B cell (primary cell): Measurements from ENCODE around the gene NOL3. TPM values are rescaled to one million over a fixed set of nuclear protein-coding genes. Genes with fewer than 3 reads are reported as not detected.

ENCODE experiments used
- ATAC-seq: fragments of 200-7000 bp; cut with Tn5 transposase; one replicate; pipeline ENCODE4 v1.10.0; 2021; ENCODE audit warnings: low read depth, mild to moderate bottlenecking, moderate number of reproducible peaks, moderate library complexity
- CTCF ChIA-PET: fragments of 350-600 bp; sonication (Branson Sonifier 250); formaldehyde crosslinking; loops from one replicate; lab custom pipeline; 2021; ENCODE audit warnings: antibody characterized with exemption, inconsistent platforms; lab: Charles Lee
- POLR2A ChIA-PET: fragments of 350-600 bp; sonication (Branson Sonifier 250); formaldehyde crosslinking; loops from one replicate; lab custom pipeline; 2021; ENCODE audit warnings: antibody characterized with exemption; lab: Charles Lee
- DNase-seq: peaks from one replicate; pipeline ENCODE4 v3.0.0; 2013
- H2AFZ ChIP-seq: 2 replicates; pipeline ENCODE4 v1.6.1; 2012; ENCODE audit warnings: mild to moderate bottlenecking, low read depth, low read length; ENCODE audit not compliant: insufficient read depth, poor library complexity, severe bottlenecking
- H3K27ac ChIP-seq, 2 donors: 1 replicate in 1 of 2; 2 replicates in 1 of 2; pipeline ENCODE4 v1.5.1; 2012 to 2013; ENCODE audit warnings: low read length in 2 of 2, mild to moderate bottlenecking in 2 of 2, moderate library complexity in 1 of 2
- H3K27me3 ChIP-seq, 4 experiments: fragments of 200-600 bp in 1 of 4; sonication (generic) in 1 of 4; replicated peaks in 1 of 4; 1 replicate in 2 of 4; 2 replicates in 2 of 4; pipeline versions ENCODE4 v1.6.1 to v1.7.0; 2013 to 2016; ENCODE audit warnings: low read length in 3 of 4, mild to moderate bottlenecking in 2 of 4, mixed read lengths in 1 of 4, moderate library complexity in 1 of 4; ENCODE audit not compliant: insufficient read depth in 4 of 4, control insufficient read depth in 3 of 4; ENCODE audit errors: control extremely low read depth in 1 of 4
- H3K36me3 ChIP-seq, 2 experiments: replicated peaks in 1 of 2; 1 replicate in 1 of 2; 2 replicates in 1 of 2; pipeline versions ENCODE4 v1.6.1 to v1.7.1; 2013; ENCODE audit warnings: low read length in 1 of 2; ENCODE audit not compliant: insufficient read depth in 2 of 2, control insufficient read depth in 1 of 2; ENCODE audit errors: control extremely low read depth in 1 of 2, extremely low read depth in 1 of 2
- H3K4me1 ChIP-seq, 2 donors: fragments of 200-600 bp in 1 of 2; sonication (generic) in 1 of 2; 1 replicate in 1 of 2; 2 replicates in 1 of 2; pipeline versions ENCODE4 v1.5.1 to v1.6.1; 2013 to 2017; ENCODE audit warnings: low read length in 2 of 2; ENCODE audit not compliant: control insufficient read depth in 2 of 2, insufficient read depth in 2 of 2
- H3K4me2 ChIP-seq: replicated peaks from 2 replicates; pipeline ENCODE3; 2012; ENCODE audit warnings: mild to moderate bottlenecking, low read depth, low read length; ENCODE audit not compliant: poor library complexity, severe bottlenecking
- H3K4me3 ChIP-seq, 5 experiments: fragments of 200-600 bp in 1 of 5; sonication (generic) in 1 of 5; 1 replicate in 3 of 5; 2 replicates in 2 of 5; pipeline versions ENCODE4 v1.5.1 to v1.7.0; 2011 to 2016; ENCODE audit warnings: low read length in 4 of 5, mild to moderate bottlenecking in 4 of 5, low read depth in 2 of 5, control low read depth in 1 of 5, moderate library complexity in 1 of 5; ENCODE audit not compliant: insufficient read depth in 1 of 5; ENCODE audit errors: control extremely low read depth in 1 of 5, extremely low read depth in 1 of 5
- H3K79me2 ChIP-seq: fragments of 200-600 bp; sonication (generic); one replicate; pipeline ENCODE4 v1.6.0; 2016; ENCODE audit warnings: low read length; ENCODE audit not compliant: control insufficient read depth, insufficient read depth
- H3K9ac ChIP-seq: fragments of 200-600 bp; sonication (generic); 2 replicates; pipeline ENCODE4 v1.6.1; 2017; ENCODE audit warnings: mild to moderate bottlenecking, low read length, moderate library complexity
- H3K9me3 ChIP-seq, 3 donors: one replicate each; pipeline versions ENCODE4 v1.6.1 to v1.7.1; 2013; ENCODE audit warnings: low read length in 2 of 3; ENCODE audit not compliant: control insufficient read depth in 2 of 3, insufficient read depth in 1 of 3; ENCODE audit errors: control extremely low read depth in 1 of 3
- H4K20me1 ChIP-seq: 2 replicates; pipeline ENCODE4 v1.6.0; 2012; ENCODE audit warnings: mild to moderate bottlenecking, low read length; ENCODE audit not compliant: insufficient read depth, control insufficient read depth, poor library complexity, severe bottlenecking
- H3K27ac Mint-ChIP-seq: one replicate; pipeline ENCODE4 v1.8.0; 2021; ENCODE audit warnings: mixed read lengths
- H3K27me3 Mint-ChIP-seq: one replicate; pipeline ENCODE4 v1.8.0; 2021; ENCODE audit warnings: mixed read lengths
- H3K4me1 Mint-ChIP-seq: one replicate; pipeline ENCODE4 v1.8.0; 2021; ENCODE audit warnings: mixed read lengths
- H3K4me3 Mint-ChIP-seq: one replicate; pipeline ENCODE4 v1.8.0; 2021; ENCODE audit warnings: mixed read lengths
- H3K9me3 Mint-ChIP-seq: one replicate; pipeline ENCODE4 v1.8.0; 2022; ENCODE audit warnings: mixed read lengths; ENCODE audit not compliant: insufficient read depth
- EZH2 ChIP-seq: IDR thresholded peaks from 2 replicates; pipeline ENCODE4 v1.6.1; 2012; ENCODE audit warnings: borderline replicate concordance, low read depth, mild to moderate bottlenecking, moderate library complexity, low read length; ENCODE audit not compliant: insufficient read depth, poor library complexity, severe bottlenecking
- WGBS: methylation state at CpG from one replicate; pipeline ENCODE4 v1.1.5; 2013; ENCODE audit warnings: missing lambda C conversion rate; ENCODE audit not compliant: insufficient coverage; 5-methylcytosine and 5-hydroxymethylcytosine counted together
- intact Hi-C: fragments of 100-400 bp; cut with micrococcal nuclease; formaldehyde crosslinking; loops from one replicate; pipeline ENCODE4 v1.10.0; 2022
- polyA plus RNA-seq: library from polyadenylated mRNA; depleted of rRNA; stranded (reverse); fragments of >200 nt; gene quantifications from 2 replicates; pipeline ENCODE4 v1.2.3, GENCODE V29; 2012
- total RNA-seq, 2 donors: library from RNA; stranded (reverse); fragments of 120-200 nt in 1 of 2; gene quantifications; 1 replicate in 1 of 2; 2 replicates in 1 of 2; pipeline versions ENCODE4 v1.2.3 to v1.2.4, GENCODE V29; 2013 to 2022
- TF ChIP-seq, protein P1 (sequence below): fragments of 200-600 bp; IDR thresholded peaks from one replicate; pipeline ENCODE4 v1.8.0; 2022; ENCODE audit warnings: antibody characterized with exemption, mild to moderate bottlenecking

Gene NOL3
- total and polyA plus RNA-seq, 2 donors (not counting 1 experiment from before 2014, with no cell fraction given), result 0.60 to 0.96 TPM

DNA sequence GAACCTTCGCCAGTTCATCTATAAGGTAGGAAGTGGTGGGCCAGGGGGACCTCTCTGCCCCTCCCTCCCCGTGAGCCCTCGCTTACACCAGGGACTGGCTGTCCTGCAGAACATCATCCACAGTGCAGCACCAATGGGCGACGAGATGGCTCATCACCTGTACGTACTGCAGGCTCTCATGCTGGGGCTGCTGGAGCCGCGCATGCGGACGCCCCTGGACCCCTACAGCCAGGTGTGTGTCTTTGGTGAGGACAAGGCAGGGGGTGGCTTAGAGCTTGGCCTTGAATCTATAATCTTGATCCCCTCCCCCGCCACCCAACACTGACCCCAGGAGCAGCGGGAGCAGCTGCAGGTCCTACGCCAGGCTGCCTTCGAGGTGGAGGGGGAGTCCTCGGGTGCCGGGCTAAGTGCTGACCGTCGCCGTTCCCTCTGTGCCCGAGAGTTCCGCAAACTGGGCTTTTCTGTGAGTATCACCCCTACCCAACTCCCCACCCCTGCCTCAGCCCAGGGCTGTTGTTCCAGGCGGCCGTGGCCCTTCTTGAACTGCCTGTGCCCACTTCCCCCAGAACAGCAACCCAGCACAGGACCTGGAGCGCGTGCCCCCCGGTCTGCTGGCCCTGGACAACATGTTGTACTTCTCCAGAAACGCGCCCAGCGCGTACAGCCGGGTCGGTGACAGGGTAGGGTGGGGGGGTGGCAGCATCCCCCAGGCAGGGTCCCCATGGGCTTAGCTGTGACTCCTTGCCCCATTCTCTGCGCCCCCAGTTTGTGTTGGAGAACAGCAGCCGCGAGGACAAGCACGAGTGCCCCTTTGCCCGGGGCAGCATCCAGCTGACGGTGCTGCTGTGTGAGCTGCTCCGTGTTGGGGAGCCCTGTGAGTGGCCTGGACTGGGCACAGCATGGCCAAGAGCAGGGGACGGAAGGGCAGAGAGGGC, 31.3 kb downstream of the NOL3 start:
- POLR2A ChIA-PET, result interaction anchor here (0.7 kb wide), 1 partner anchor 204 kb away, joined by 7 read pairs; no protein-coding TSS in a partner anchor
- 98% methylated on average over 32 of the region's 40 CpGs for WGBS

More for the DNA sequence above, 31.3 kb downstream of the NOL3 start:
- H3K27ac Mint-ChIP-seq, result no peak overlapping the region
- no peaks in the 10 kb centered on the region for H3K27me3 Mint-ChIP-seq
- Histone ChIP-seq H3K36me3 (peaks cover 0 to 45% of the 10 kb centered on the region in 2 experiments), H3K4me3 (no peak overlapping the region), H2AFZ (no peak overlapping the region), H4K20me1 (peaks cover 19% of the 10 kb centered on the region), H3K4me2 (no peak overlapping the region), H3K9ac (no peak overlapping the region), H3K9me3 (no peaks in the 10 kb centered on the region), H3K79me2 (peaks cover 1% of the 10 kb centered on the region), H3K4me1 (no peaks in the 10 kb centered on the region), H3K27me3 (no peaks in the 10 kb centered on the region), H3K27ac (no peak overlapping the region)
- CTCF ChIA-PET, result no interaction called here
- DNase-seq, result no peak
- H3K4me3 Mint-ChIP-seq, result no peak overlapping the region
- peaks cover 7% of the 10 kb centered on the region for H3K4me1 Mint-ChIP-seq
- TF ChIP-seq EZH2, result no peak
- TF ChIP-seq, protein P1, sequence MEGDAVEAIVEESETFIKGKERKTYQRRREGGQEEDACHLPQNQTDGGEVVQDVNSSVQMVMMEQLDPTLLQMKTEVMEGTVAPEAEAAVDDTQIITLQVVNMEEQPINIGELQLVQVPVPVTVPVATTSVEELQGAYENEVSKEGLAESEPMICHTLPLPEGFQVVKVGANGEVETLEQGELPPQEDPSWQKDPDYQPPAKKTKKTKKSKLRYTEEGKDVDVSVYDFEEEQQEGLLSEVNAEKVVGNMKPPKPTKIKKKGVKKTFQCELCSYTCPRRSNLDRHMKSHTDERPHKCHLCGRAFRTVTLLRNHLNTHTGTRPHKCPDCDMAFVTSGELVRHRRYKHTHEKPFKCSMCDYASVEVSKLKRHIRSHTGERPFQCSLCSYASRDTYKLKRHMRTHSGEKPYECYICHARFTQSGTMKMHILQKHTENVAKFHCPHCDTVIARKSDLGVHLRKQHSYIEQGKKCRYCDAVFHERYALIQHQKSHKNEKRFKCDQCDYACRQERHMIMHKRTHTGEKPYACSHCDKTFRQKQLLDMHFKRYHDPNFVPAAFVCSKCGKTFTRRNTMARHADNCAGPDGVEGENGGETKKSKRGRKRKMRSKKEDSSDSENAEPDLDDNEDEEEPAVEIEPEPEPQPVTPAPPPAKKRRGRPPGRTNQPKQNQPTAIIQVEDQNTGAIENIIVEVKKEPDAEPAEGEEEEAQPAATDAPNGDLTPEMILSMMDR, result no peak
- intact Hi-C loops, result no loop called here
- no peak for ATAC-seq
- H3K9me3 Mint-ChIP-seq, result no peaks in the 10 kb centered on the region
